NOMO-1 treated with DMSO at 0.1 percent for 48 hours (cell line): ENCODE data around the gene DOCK3.
"Not testable (repeated sequence)": the region's sequence is repeated elsewhere in the genome, so short reads cannot be mapped to it uniquely, and the experiment has no call there.

Experiments used
- DNase-seq: peaks from one replicate; lab custom pipeline; 2025; ENCODE audit not compliant: unreplicated experiment; lab: John Stamatoyannopoulos, UW

The DOCK3 gene

GRCh38 chr3:51280176-51280575, 605.4 kb downstream of the DOCK3 start:
- DNase-seq, result no peak

- DNase-seq, result no peak
These were observed 608.2 kb downstream of the DOCK3 start for GRCh38 chr3:51282931-51283330.

GRCh38 chr3:51283421-51283820, 608.7 kb downstream of the DOCK3 start:
- no peak for DNase-seq

- DNase-seq, result no peak
These were observed 620.9 kb downstream of the DOCK3 start for GRCh38 chr3:51295625-51296024.

GRCh38 chr3:51297333-51297732, 622.6 kb downstream of the DOCK3 start:
- no peak for DNase-seq

GRCh38 chr3:51304230-51304629, 629.5 kb downstream of the DOCK3 start:
- no peak for DNase-seq

GRCh38 chr3:51306093-51306492, 631.4 kb downstream of the DOCK3 start:
- no peak for DNase-seq

- DNase-seq, result no peak
These were observed 632.7 kb downstream of the DOCK3 start for GRCh38 chr3:51307458-51307857.

GRCh38 chr3:51307945-51308607, 633.3 kb downstream of the DOCK3 start:
- not testable (repeated sequence) for DNase-seq

- DNase-seq, result no peak
These were observed 636.3 kb downstream of the DOCK3 start for GRCh38 chr3:51311055-51311454.

- no peak for DNase-seq
These were observed 653.5 kb downstream of the DOCK3 start for GRCh38 chr3:51328206-51328605.

- no peak for DNase-seq
These were observed 655.3 kb downstream of the DOCK3 start for GRCh38 chr3:51330046-51330445.

GRCh38 chr3:51332156-51332555, 657.4 kb downstream of the DOCK3 start:
- no peak for DNase-seq

GRCh38 chr3:51333021-51333420, 658.3 kb downstream of the DOCK3 start:
- DNase-seq, result no peak

- no peak for DNase-seq
These were observed 661.5 kb downstream of the DOCK3 start for GRCh38 chr3:51336261-51336660.

- no peak for DNase-seq
These were observed 662.9 kb downstream of the DOCK3 start for GRCh38 chr3:51337666-51338065.

GRCh38 chr3:51338632-51339031, 663.9 kb downstream of the DOCK3 start:
- no peak for DNase-seq

GRCh38 chr3:51340013-51340829, 665.5 kb downstream of the DOCK3 start:
- DNase-seq, result no peak

GRCh38 chr3:51340989-51341636, 666.4 kb downstream of the DOCK3 start:
- no peak for DNase-seq

GRCh38 chr3:51343918-51344687, 669.4 kb downstream of the DOCK3 start:
- no peak for DNase-seq

- DNase-seq, result no peak
These were observed 676.0 kb downstream of the DOCK3 start for GRCh38 chr3:51350751-51351150.
